ENCODE data around the gene TARS3. TPM values are rescaled to one million over a fixed set of nuclear protein-coding genes. Genes with fewer than 3 reads are reported as not detected.
A peak's percentile ranks its signal among the peaks of the same experiment; 100 is the strongest.
"Not testable (repeated sequence)": the region's sequence is repeated elsewhere in the genome, so short reads cannot be mapped to it uniquely, and the experiment has no call there.

The TARS3 gene
- polyA plus RNA-seq, 3 donors from 2014 or later = 0.41 to 14.1 (median 6.6) TPM

- Mint-ChIP-seq H3K27me3 (ENCODE audit: low read depth in 3 of 3) (peaks cover 0 to 2% (median 0%) of the 10 kb centered on the region in 3 donors), H3K36me3 (peaks cover 5 to 24% (median 15%) of the 10 kb centered on the region in 3 donors), H3K4me1 (peaks cover 1 to 5% of the 10 kb centered on the region in 2 donors), H3K27ac (peak overlapping the region in 1 of 6 donors; percentile 17), H3K9me3 (no peaks in the 10 kb centered on the region), H3K4me3 (no peak overlapping the region)
- no peak for DNase-seq
These were observed 66.1 kb downstream of the TARS3 start for GRCh38 chr15:101657968-101658784.

DNA sequence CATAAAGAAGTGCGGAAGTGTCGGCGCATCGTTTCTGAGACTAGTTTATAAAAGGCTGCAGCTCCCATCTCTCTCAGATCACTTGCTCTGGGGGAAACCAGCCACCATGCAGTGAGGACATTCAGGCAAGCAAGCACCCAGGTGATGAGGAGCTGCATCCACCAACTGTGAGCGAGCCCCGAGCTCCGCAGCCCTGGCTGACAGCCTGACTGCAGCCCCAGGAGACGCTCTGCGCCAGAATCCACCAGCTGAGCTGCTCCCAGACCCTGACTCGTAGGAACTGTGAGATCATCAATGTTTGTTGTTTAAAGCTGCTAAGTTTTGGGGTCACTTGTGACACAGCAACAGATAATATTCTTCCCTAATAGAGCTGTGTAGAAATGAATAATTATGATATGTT lies 67.1 kb downstream of the TARS3 start:
- Mint-ChIP-seq H3K36me3 (peaks cover 5 to 24% (median 15%) of the 10 kb centered on the region in 3 donors), H3K4me1 (peaks cover 5% of the 10 kb centered on the region in 2 donors), H3K4me3 (no peak overlapping the region), H3K27ac (no peak overlapping the region), H3K27me3 (ENCODE audit: low read depth in 3 of 3) (peaks cover 0 to 6% (median 3%) of the 10 kb centered on the region in 3 donors), H3K9me3 (no peaks in the 10 kb centered on the region)
- DNase-seq = no peak

GRCh38 chr15:101654624-101655337 lies 69.5 kb downstream of the TARS3 start:
- Mint-ChIP-seq H3K27ac (peak overlapping the region in 5 of 6 donors; percentile 32 to 77 (median 59)), H3K4me3 (peak overlapping the region in 4 of 5 donors; percentile 19 to 67 (median 60)), H3K36me3 (peaks cover 0 to 11% (median 8%) of the 10 kb centered on the region in 3 donors), H3K4me1 (peaks cover 22 to 26% of the 10 kb centered on the region in 2 donors), H3K27me3 (ENCODE audit: low read depth in 3 of 3) (peaks cover 0 to 11% (median 6%) of the 10 kb centered on the region in 3 donors)
- not testable (repeated sequence) for DNase-seq, H3K9me3 Mint-ChIP-seq

- Mint-ChIP-seq H3K4me1 (peaks cover 27 to 32% of the 10 kb centered on the region in 2 donors), H3K9me3 (no peaks in the 10 kb centered on the region), H3K27ac (peak overlapping the region; percentile 34 to 77 (median 52)), H3K4me3 (peak overlapping the region; percentile 19 to 67 (median 56)), H3K36me3 (peaks cover 0 to 10% (median 4%) of the 10 kb centered on the region in 3 donors), H3K27me3 (ENCODE audit: low read depth in 3 of 3) (peaks cover 0 to 9% (median 6%) of the 10 kb centered on the region in 3 donors)
- no peak for DNase-seq
These were observed 70.1 kb downstream of the TARS3 start for GRCh38 chr15:101654171-101654570.

- H3K36me3 Mint-ChIP-seq = peaks cover 0 to 10% (median 4%) of the 10 kb centered on the region in 3 donors
- H3K27me3 Mint-ChIP-seq (ENCODE audit: low read depth in 3 of 3) = peaks cover 0 to 9% (median 6%) of the 10 kb centered on the region in 3 donors
- no peak for DNase-seq
- H3K4me3 Mint-ChIP-seq = peak overlapping the region; percentile 92 to 94 (median 93)
- H3K27ac Mint-ChIP-seq = peak overlapping the region; percentile 94 to 98 (median 96)
- H3K9me3 Mint-ChIP-seq = no peaks in the 10 kb centered on the region
- H3K4me1 Mint-ChIP-seq = peaks cover 27 to 37% of the 10 kb centered on the region in 2 donors
These were observed 71.4 kb downstream of the TARS3 start for GRCh38 chr15:101652786-101653430.

- peak; percentile 96 for DNase-seq
- no peaks in the 10 kb centered on the region for H3K9me3 Mint-ChIP-seq
- peak within 1 kb of the TSS; percentile 94 to 98 (median 96) for H3K27ac Mint-ChIP-seq
- H3K36me3 Mint-ChIP-seq = peaks cover 0 to 10% (median 4%) of the 10 kb centered on the region in 3 donors
- H3K4me1 Mint-ChIP-seq = peaks cover 27 to 37% of the 10 kb centered on the region in 2 donors
- peak within 1 kb of the TSS; percentile 92 to 94 (median 93) for H3K4me3 Mint-ChIP-seq
- H3K27me3 Mint-ChIP-seq (ENCODE audit: low read depth in 3 of 3) = peaks cover 0 to 9% (median 6%) of the 10 kb centered on the region in 3 donors
These were observed 72.0 kb downstream of the TARS3 start, which contains the start of gene TM2D3 for GRCh38 chr15:101652098-101652785. Gene TM2D3 (minus strand): TSS chr15:101652381. CDS start chr15:101652361, 20 bp downstream.

GRCh38 chr15:101651554-101652097 lies 72.6 kb downstream of the TARS3 start:
- Mint-ChIP-seq H3K36me3 (peaks cover 0 to 10% (median 4%) of the 10 kb centered on the region in 3 donors), H3K27ac (peak overlapping the region; percentile 94 to 98 (median 96)), H3K4me3 (peak overlapping the region; percentile 86 to 94 (median 93)), H3K27me3 (ENCODE audit: low read depth in 3 of 3) (peaks cover 0 to 9% (median 6%) of the 10 kb centered on the region in 3 donors), H3K9me3 (no peaks in the 10 kb centered on the region), H3K4me1 (peaks cover 27 to 37% of the 10 kb centered on the region in 2 donors)
- no peak for DNase-seq

- H3K27ac Mint-ChIP-seq = peak overlapping the region in 4 of 6 donors; percentile 24 to 94 (median 72)
- peaks cover 29 to 46% of the 10 kb centered on the region in 2 donors for H3K4me1 Mint-ChIP-seq
- peaks cover 8 to 13% (median 10%) of the 10 kb centered on the region in 3 donors for H3K36me3 Mint-ChIP-seq
- peak overlapping the region in 3 of 5 donors; percentile 15 to 93 (median 55) for H3K4me3 Mint-ChIP-seq
- peaks cover 0 to 9% (median 6%) of the 10 kb centered on the region in 3 donors for H3K27me3 Mint-ChIP-seq (ENCODE audit: low read depth in 3 of 3)
- no peaks in the 10 kb centered on the region for H3K9me3 Mint-ChIP-seq
- no peak for DNase-seq
These were observed 74.1 kb downstream of the TARS3 start for GRCh38 chr15:101650145-101650544.

GRCh38 chr15:101648356-101648755 lies 75.9 kb downstream of the TARS3 start:
- H3K9me3 Mint-ChIP-seq = no peaks in the 10 kb centered on the region
- DNase-seq = no peak
- H3K27me3 Mint-ChIP-seq (ENCODE audit: low read depth in 3 of 3) = peaks cover 0 to 9% (median 6%) of the 10 kb centered on the region in 3 donors
- peaks cover 28 to 43% of the 10 kb centered on the region in 2 donors for H3K4me1 Mint-ChIP-seq
- H3K27ac Mint-ChIP-seq = no peak overlapping the region
- no peak overlapping the region for H3K4me3 Mint-ChIP-seq
- H3K36me3 Mint-ChIP-seq = peaks cover 8 to 22% (median 19%) of the 10 kb centered on the region in 3 donors

- no peak overlapping the region for H3K4me3 Mint-ChIP-seq
- DNase-seq = no peak
- H3K27me3 Mint-ChIP-seq (ENCODE audit: low read depth in 3 of 3) = peaks cover 0 to 6% (median 2%) of the 10 kb centered on the region in 3 donors
- H3K4me1 Mint-ChIP-seq = peaks cover 30 to 47% of the 10 kb centered on the region in 2 donors
- H3K36me3 Mint-ChIP-seq = peaks cover 8 to 23% (median 22%) of the 10 kb centered on the region in 3 donors
- H3K27ac Mint-ChIP-seq = peak overlapping the region in 1 of 6 donors; percentile 29
- H3K9me3 Mint-ChIP-seq = no peaks in the 10 kb centered on the region
These were observed 77.0 kb downstream of the TARS3 start for GRCh38 chr15:101647251-101647650.

DNA sequence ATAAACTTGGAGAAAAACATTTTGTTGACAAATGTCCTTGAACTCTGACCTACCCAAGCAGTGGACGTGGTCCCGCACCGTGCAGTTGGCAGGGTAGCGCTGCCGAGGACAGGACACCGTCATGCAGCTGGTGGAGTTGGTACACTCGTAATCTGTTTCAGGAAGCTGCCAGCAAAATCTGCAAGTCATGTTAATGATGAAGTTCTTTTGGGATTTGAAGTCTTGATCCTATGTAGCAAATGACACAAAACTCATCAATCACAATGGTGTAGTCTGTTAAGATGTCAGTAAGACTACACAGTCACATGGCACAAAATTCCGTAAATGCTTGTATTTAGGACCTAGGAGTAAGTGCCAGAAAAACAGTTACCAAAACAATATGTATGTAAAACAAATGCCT lies 77.6 kb downstream of the TARS3 start:
- Mint-ChIP-seq H3K9me3 (no peaks in the 10 kb centered on the region), H3K27me3 (ENCODE audit: low read depth in 3 of 3) (peaks cover 0 to under 1% (median under 1%) of the 10 kb centered on the region in 3 donors), H3K27ac (no peak overlapping the region), H3K4me3 (no peak overlapping the region), H3K36me3 (peaks cover 8 to 24% (median 22%) of the 10 kb centered on the region in 3 donors), H3K4me1 (peaks cover 35 to 51% of the 10 kb centered on the region in 2 donors)
- no peak for DNase-seq

GRCh38 chr15:101642361-101642760 lies 81.9 kb downstream of the TARS3 start:
- Mint-ChIP-seq H3K27ac (peak overlapping the region; percentile 50 to 84 (median 81)), H3K27me3 (ENCODE audit: low read depth in 3 of 3) (no peaks in the 10 kb centered on the region), H3K4me3 (no peak overlapping the region), H3K36me3 (peaks cover 8 to 38% (median 28%) of the 10 kb centered on the region in 3 donors), H3K4me1 (peaks cover 22 to 34% of the 10 kb centered on the region in 2 donors), H3K9me3 (no peaks in the 10 kb centered on the region)
- DNase-seq = no peak
